Osteoblast (primary cell): ENCODE data around the gene RIPK3. TPM values are rescaled to one million over a fixed set of nuclear protein-coding genes. Genes with fewer than 3 reads are reported as not detected.

Experiments used
- DNase-seq: peaks from one replicate; pipeline ENCODE4 v3.0.0; 2011; ENCODE audit warnings: low spot score, mixed read lengths; ENCODE audit not compliant: insufficient read length; ENCODE audit errors: missing footprints
- H2AFZ ChIP-seq: 2 replicates; pipeline ENCODE4 v1.6.0; 2011; ENCODE audit warnings: mild to moderate bottlenecking, low read length
- H3K27ac ChIP-seq: 2 replicates; pipeline ENCODE4 v1.5.1; 2011; ENCODE audit warnings: mild to moderate bottlenecking, low read depth, low read length, moderate library complexity
- H3K27me3 ChIP-seq: 2 replicates; pipeline ENCODE4 v1.6.0; 2012; ENCODE audit warnings: mild to moderate bottlenecking, control low read depth, inconsistent platforms, low read length, moderate library complexity; ENCODE audit not compliant: insufficient read depth
- H3K36me3 ChIP-seq: 2 replicates; pipeline ENCODE4 v1.5.1; 2011; ENCODE audit warnings: mild to moderate bottlenecking, low read length, control low read depth, moderate library complexity; ENCODE audit not compliant: insufficient read depth
- H3K4me1 ChIP-seq: 2 replicates; pipeline ENCODE4 v1.5.1; 2011; ENCODE audit warnings: mild to moderate bottlenecking, low read length, control low read depth, moderate library complexity; ENCODE audit not compliant: insufficient read depth
- H3K4me2 ChIP-seq: 2 replicates; pipeline ENCODE4 v1.6.0; 2011; ENCODE audit warnings: mild to moderate bottlenecking, low read length; ENCODE audit not compliant: insufficient read depth
- H3K4me3 ChIP-seq: fragments of 200-600 bp; sonication (generic); 3 replicates; pipeline ENCODE4 v1.5.1; 2012; ENCODE audit warnings: mild to moderate bottlenecking, low read length, inconsistent platforms; ENCODE audit not compliant: insufficient read depth
- H3K79me2 ChIP-seq: 2 replicates; pipeline ENCODE4 v1.6.0; 2012; ENCODE audit warnings: mild to moderate bottlenecking, low read length, control low read depth, inconsistent platforms; ENCODE audit not compliant: insufficient read depth
- H3K9me3 ChIP-seq: 2 replicates; pipeline ENCODE4 v1.5.1; 2011; ENCODE audit warnings: low read depth, low read length, control low read depth
- H4K20me1 ChIP-seq: 2 replicates; pipeline ENCODE4 v1.6.0; 2012; ENCODE audit warnings: mild to moderate bottlenecking, low read length, control low read depth; ENCODE audit not compliant: insufficient read depth
- total RNA-seq: library from RNA; depleted of rRNA; stranded (reverse); fragments of >200 nt; gene quantifications from 2 replicates; pipeline ENCODE4 v1.2.3, GENCODE V29; 2012
- TF ChIP-seq, protein P1 (sequence below): IDR thresholded peaks from 2 replicates; pipeline ENCODE4 v1.5.1; 2011; ENCODE audit warnings: mild to moderate bottlenecking, low read depth, low read length, moderate library complexity; ENCODE audit errors: extremely low read depth

RIPK3 gene
- total RNA-seq, 1 donor, result 11.9 TPM

GRCh38 chr14:24365600-24366412 lies 26.0 kb upstream of the RIPK3 start:
- peak overlapping the region; percentile 95 for H3K4me2 ChIP-seq
- peak overlapping the region; percentile 76 for H2AFZ ChIP-seq
- H3K27ac ChIP-seq, result peak overlapping the region; percentile 99
- TF ChIP-seq, protein P1, sequence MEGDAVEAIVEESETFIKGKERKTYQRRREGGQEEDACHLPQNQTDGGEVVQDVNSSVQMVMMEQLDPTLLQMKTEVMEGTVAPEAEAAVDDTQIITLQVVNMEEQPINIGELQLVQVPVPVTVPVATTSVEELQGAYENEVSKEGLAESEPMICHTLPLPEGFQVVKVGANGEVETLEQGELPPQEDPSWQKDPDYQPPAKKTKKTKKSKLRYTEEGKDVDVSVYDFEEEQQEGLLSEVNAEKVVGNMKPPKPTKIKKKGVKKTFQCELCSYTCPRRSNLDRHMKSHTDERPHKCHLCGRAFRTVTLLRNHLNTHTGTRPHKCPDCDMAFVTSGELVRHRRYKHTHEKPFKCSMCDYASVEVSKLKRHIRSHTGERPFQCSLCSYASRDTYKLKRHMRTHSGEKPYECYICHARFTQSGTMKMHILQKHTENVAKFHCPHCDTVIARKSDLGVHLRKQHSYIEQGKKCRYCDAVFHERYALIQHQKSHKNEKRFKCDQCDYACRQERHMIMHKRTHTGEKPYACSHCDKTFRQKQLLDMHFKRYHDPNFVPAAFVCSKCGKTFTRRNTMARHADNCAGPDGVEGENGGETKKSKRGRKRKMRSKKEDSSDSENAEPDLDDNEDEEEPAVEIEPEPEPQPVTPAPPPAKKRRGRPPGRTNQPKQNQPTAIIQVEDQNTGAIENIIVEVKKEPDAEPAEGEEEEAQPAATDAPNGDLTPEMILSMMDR, result peak; percentile 85
- peaks cover 70% of the 10 kb centered on the region for H3K4me1 ChIP-seq
- peaks cover 12% of the 10 kb centered on the region for H3K36me3 ChIP-seq
- no peaks in the 10 kb centered on the region for H3K9me3 ChIP-seq
- H3K27me3 ChIP-seq, result no peaks in the 10 kb centered on the region
- H4K20me1 ChIP-seq, result peaks cover 10% of the 10 kb centered on the region
- peak; percentile 88 for DNase-seq
- peak overlapping the region; percentile 90 for H3K4me3 ChIP-seq
- H3K79me2 ChIP-seq, result peaks cover 28% of the 10 kb centered on the region

- H3K27ac ChIP-seq, result peak overlapping the region; percentile 99
- no peaks in the 10 kb centered on the region for H3K27me3 ChIP-seq
- H3K36me3 ChIP-seq, result peaks cover 2% of the 10 kb centered on the region
- peaks cover 65% of the 10 kb centered on the region for H3K4me1 ChIP-seq
- TF ChIP-seq, protein P1, result no peak
- H3K4me3 ChIP-seq, result peak overlapping the region; percentile 90
- peak overlapping the region; percentile 95 for H3K4me2 ChIP-seq
- peaks cover 4% of the 10 kb centered on the region for H4K20me1 ChIP-seq
- H3K9me3 ChIP-seq, result no peaks in the 10 kb centered on the region
- DNase-seq, result peak; percentile 27
- peaks cover 21% of the 10 kb centered on the region for H3K79me2 ChIP-seq
- H2AFZ ChIP-seq, result peak overlapping the region; percentile 76
Observed at GRCh38 chr14:24364841-24365240, 25.1 kb upstream of the RIPK3 start.

DNA sequence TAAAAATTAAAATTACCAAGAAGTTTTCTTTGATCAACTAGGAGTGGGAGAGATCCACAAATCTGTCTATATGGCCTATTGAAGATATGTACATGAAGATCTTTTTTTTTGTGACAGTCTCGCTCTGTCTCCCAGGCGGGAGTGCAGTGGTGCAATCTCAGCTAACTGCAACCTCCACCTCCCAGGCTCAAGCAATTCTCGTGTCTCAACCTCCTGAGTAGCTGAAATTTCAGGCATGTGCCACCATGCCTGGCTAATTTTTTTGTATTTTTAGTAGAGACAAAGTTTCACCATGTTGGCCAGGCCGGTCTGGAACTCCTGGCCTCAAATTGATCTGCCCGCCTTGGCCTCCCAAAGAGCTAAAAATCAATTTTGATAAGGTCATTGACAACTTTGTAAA lies 23.6 kb upstream of the RIPK3 start:
- peaks cover 6% of the 10 kb centered on the region for H3K79me2 ChIP-seq
- H2AFZ ChIP-seq, result no peak overlapping the region
- DNase-seq, result no peak
- H3K27me3 ChIP-seq, result no peaks in the 10 kb centered on the region
- no peaks in the 10 kb centered on the region for H3K36me3 ChIP-seq
- TF ChIP-seq, protein P1, result no peak
- no peak overlapping the region for H3K27ac ChIP-seq
- peaks cover 56% of the 10 kb centered on the region for H3K4me1 ChIP-seq
- no peak overlapping the region for H3K4me3 ChIP-seq
- no peaks in the 10 kb centered on the region for H4K20me1 ChIP-seq
- no peak overlapping the region for H3K4me2 ChIP-seq
- no peaks in the 10 kb centered on the region for H3K9me3 ChIP-seq

DNA sequence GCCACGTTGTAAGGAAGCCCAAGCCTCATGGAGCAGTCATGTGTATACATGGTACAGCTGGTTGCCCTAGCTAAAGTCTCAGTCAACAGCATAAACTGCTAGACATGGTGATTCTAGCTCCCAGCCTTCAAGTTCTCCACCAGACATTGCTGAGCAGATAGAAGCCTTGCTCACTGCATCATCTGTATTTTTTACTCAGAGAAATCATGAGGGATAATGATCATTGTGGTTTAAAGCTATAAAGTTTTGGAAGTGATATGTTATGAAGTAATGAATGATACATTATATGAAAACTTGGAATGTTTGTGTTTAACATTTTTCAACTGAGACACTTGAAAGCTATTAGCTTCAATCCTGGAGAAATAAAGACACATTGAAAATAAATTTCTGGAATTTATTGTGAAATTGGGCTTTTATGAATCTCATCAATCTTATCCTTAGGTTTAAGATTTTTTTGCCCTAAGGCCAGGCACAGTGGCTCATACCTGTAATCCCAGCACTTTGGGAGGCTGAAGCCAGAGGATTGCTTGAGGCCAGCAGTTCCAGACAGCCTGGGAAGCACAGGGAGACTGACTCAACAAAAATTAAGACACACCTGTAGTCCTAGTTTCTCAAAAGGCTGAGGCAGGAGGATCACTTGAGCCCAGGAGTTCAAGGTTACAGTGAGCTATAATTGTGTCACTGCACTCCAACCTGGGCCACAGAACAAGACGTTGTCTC lies 22.6 kb upstream of the RIPK3 start:
- peaks cover 52% of the 10 kb centered on the region for H3K4me1 ChIP-seq
- H4K20me1 ChIP-seq, result no peaks in the 10 kb centered on the region
- H3K4me3 ChIP-seq, result no peak overlapping the region
- no peaks in the 10 kb centered on the region for H3K36me3 ChIP-seq
- H3K4me2 ChIP-seq, result peak overlapping the region; percentile 23
- peaks cover under 1% of the 10 kb centered on the region for H3K79me2 ChIP-seq
- H3K27me3 ChIP-seq, result no peaks in the 10 kb centered on the region
- peak overlapping the region; percentile 45 for H2AFZ ChIP-seq
- peak; percentile 62 for DNase-seq
- H3K27ac ChIP-seq, result peak overlapping the region; percentile 92
- no peaks in the 10 kb centered on the region for H3K9me3 ChIP-seq
- TF ChIP-seq, protein P1, result no peak
